Measurements from ENCODE around the gene TRIM3. TPM values are rescaled to one million over a fixed set of nuclear protein-coding genes. Genes with fewer than 3 reads are reported as not detected.

TRIM3 gene
- total RNA-seq, 2 donors from 2014 or later: 37.6 to 49.3 TPM

- intact Hi-C loops (cut with DNase I, micrococcal nuclease): no loop called here
Observed at GRCh38 chr11:6411594-6412031, 62.1 kb downstream of the TRIM3 start.

GRCh38 chr11:6410695-6411430, 62.9 kb downstream of the TRIM3 start:
- DNase-seq (no peak), ATAC-seq (no peak)
- intact Hi-C loops (cut with DNase I, micrococcal nuclease): no loop called here

More at GRCh38 chr11:6411594-6412031, 62.1 kb downstream of the TRIM3 start:
- DNase-seq: no peak
- ATAC-seq: no peak

GRCh38 chr11:6406370-6406769, 67.4 kb downstream of the TRIM3 start:
- DNase-seq (no peak), ATAC-seq (peak; percentile 52)
- intact Hi-C loops (cut with DNase I, micrococcal nuclease): no loop called here

GRCh38 chr11:6405846-6406245, 67.9 kb downstream of the TRIM3 start:
- intact Hi-C loops (cut with DNase I, micrococcal nuclease): no loop called here
- ATAC-seq (no peak), DNase-seq (no peak)

GRCh38 chr11:6405052-6405667, 68.6 kb downstream of the TRIM3 start:
- DNase-seq (no peak), ATAC-seq (peak; percentile 25)
- intact Hi-C loops (cut with DNase I, micrococcal nuclease): no loop called here

DNA sequence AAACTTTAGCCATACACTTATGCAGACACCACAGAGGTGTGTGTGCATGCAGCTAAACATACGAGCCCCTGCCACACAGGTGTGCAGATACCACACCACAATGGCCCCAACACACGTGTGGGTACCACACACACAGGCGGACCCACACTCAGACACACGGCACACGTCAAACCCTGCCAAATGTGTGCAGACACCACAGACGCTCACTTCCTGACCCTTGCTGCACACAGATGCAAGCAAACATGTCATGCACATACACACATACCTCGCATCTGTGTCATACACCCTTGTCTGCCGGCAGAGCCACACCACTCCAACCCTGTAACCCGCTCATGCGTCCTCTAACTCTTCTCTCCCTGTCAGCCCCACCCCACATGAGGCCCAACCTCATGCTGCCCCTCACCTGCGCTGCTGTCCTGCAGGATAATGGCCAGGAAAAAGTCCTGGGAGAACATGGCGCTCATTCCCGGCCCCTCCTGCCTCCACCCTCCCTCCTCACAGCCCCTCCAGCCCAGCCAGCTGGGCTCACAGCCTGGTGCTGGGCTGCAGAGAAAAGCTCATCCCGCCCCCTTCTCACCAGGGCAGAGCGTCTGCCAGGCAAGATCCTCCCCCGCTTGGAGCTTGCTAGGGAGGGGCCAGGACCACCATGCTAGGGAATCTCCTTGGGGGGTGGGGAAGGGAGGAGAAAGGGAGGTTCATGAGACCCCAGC, 69.2 kb downstream of the TRIM3 start:
- ATAC-seq: no peak

DNA sequence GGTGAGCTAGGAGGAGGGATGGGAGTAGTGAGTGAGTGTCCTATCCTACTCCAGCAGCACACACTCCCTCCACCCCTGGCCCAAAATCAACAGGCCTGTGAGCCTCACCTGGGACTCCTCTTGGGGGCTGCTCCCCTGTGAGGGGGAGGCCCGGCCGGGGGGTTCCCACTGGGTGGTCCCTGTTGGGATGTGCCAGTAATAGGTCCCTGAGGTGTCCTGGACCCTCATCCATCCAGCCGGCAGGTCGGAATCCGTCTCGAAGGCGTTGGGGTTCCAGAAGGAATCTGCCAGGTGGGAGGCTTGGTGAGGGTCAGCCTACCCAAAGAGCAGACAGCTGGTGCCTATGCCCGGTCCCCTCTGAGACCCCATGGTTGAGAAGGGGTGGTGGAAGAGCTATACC, 70.2 kb downstream of the TRIM3 start:
- DNase-seq (no peak), ATAC-seq (no peak)
- intact Hi-C loops (cut with DNase I, micrococcal nuclease): no loop called here

More for the DNA sequence above, 69.2 kb downstream of the TRIM3 start:
- DNase-seq: no peak
- intact Hi-C loops (cut with DNase I, micrococcal nuclease): no loop called here

DNA sequence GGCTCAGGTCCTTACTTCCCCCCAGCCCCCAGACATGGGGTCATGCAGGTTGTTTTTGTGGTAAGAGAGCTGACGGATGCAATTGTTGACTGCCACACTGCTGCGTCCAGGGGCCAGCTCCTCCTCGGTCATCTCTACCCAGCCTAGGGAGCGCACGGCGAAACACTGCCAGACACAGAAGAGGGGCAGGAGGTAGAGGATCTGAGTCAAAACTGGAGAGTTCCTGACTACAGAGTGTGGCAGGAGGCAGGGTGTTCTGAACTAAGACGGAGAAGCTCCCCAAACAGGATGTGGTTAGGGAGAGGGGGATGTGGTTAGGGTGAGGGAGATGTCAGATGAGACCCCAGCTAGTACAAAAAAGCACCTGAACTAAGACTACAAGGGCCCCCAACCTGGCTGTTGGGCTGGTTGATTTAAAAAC, 71.2 kb downstream of the TRIM3 start:
- intact Hi-C loops (cut with DNase I, micrococcal nuclease): no loop called here
- ATAC-seq (peak; percentile 34), DNase-seq (no peak)

DNA sequence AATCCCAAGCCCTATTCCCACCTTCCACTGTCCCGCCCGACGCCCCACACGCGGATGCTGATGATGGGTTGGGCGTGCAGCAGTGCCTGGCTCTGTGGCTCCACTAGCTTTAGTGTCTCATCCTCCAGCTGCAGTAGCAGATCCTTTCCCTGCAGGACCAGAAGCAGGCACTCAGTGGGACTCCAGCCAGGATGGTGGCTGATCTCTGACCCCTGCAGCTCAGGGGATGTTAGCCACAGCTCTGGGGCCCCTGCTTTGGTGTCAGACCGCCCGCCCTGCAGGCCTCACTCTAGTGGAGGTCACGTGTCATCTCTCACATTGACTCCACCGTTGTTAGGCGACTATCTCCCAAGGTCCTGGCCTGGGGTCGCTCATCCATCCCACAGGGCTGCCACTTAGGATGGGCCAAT, 71.7 kb downstream of the TRIM3 start:
- no peak for DNase-seq
- intact Hi-C loops (cut with DNase I, micrococcal nuclease): no loop called here
- ATAC-seq: no peak

- ATAC-seq (no peak), DNase-seq (no peak)
- intact Hi-C loops (cut with DNase I, micrococcal nuclease): no loop called here
Observed at GRCh38 chr11:6401464-6401863, 72.3 kb downstream of the TRIM3 start.

GRCh38 chr11:6400431-6401345, 73.1 kb downstream of the TRIM3 start:
- no peak for DNase-seq
- no peak for ATAC-seq
- intact Hi-C loops (cut with DNase I, micrococcal nuclease): no loop called here

Other genes with a start within 250 kb of the TRIM3 start
- gene FHIP1B, start 239.3 kb downstream of the TRIM3 start, total RNA-seq: 100 to 1,000 TPM in 1 of 2 donors, 10 to 100 TPM in 1; 93.2 to 103 TPM
- under 1 TPM in 1 of 2 donors, not detected in 1; 0.14 TPM for gene CNGA4, start 234.9 kb downstream of the TRIM3 start, total RNA-seq
- gene CCKBR, start 214.1 kb downstream of the TRIM3 start, total RNA-seq: not detected
- 10 to 100 TPM in 1 of 2 donors, 1 to 10 TPM in 1; 4.6 to 22.4 TPM for gene CAVIN3, start 153.4 kb downstream of the TRIM3 start, total RNA-seq
- gene SMPD1, start 83.5 kb downstream of the TRIM3 start, total RNA-seq: 100 to 1,000 TPM in 1 of 2 donors, 10 to 100 TPM in 1; 50.8 to 136 TPM
- gene APBB1, start 54.8 kb downstream of the TRIM3 start, total RNA-seq: 10 to 100 TPM in 1 of 2 donors, 1 to 10 TPM in 1; 5.2 to 11.2 TPM
- gene HPX, start 33.0 kb downstream of the TRIM3 start, total RNA-seq: 1 to 10 TPM; 2.4 to 2.5 TPM
- gene ARFIP2, start 7.4 kb upstream of the TRIM3 start, total RNA-seq: 10 to 100 TPM; 70.2 to 85.6 TPM
- 10 to 100 TPM; 47.8 to 48.6 TPM for gene TIMM10B, start 7.6 kb upstream of the TRIM3 start, total RNA-seq
- gene DNHD1, start 23.3 kb upstream of the TRIM3 start, total RNA-seq: 10 to 100 TPM; 11.8 to 18.9 TPM
- gene RRP8, start 129.7 kb upstream of the TRIM3 start, total RNA-seq: 10 to 100 TPM; 16.5 to 16.8 TPM
- gene ILK, start 129.8 kb upstream of the TRIM3 start, total RNA-seq: 100 to 1,000 TPM in 1 of 2 donors, 10 to 100 TPM in 1; 92.7 to 149 TPM
- 100 to 1,000 TPM; 113 to 146 TPM for gene TAF10, start 138.3 kb upstream of the TRIM3 start, total RNA-seq
- 100 to 1,000 TPM in 1 of 2 donors, 10 to 100 TPM in 1; 71.7 to 105 TPM for gene TPP1, start 145.5 kb upstream of the TRIM3 start, total RNA-seq
- 1 to 10 TPM; 2.8 to 7.6 TPM for gene DCHS1, start 181.9 kb upstream of the TRIM3 start, total RNA-seq
- 10 to 100 TPM; 24.7 to 29.9 TPM for gene MRPL17, start 209.4 kb upstream of the TRIM3 start, total RNA-seq